HG02884 (cell line): ENCODE measurements around the gene DZIP1.

Source experiments
- ATAC-seq: cut with Tn5 transposase; IDR thresholded peaks from one replicate; pipeline ENCODE4 v1.9.1; 2021; ENCODE audit warnings: mild to moderate bottlenecking, moderate library complexity; ENCODE audit not compliant: unreplicated experiment

The DZIP1 gene

DNA sequence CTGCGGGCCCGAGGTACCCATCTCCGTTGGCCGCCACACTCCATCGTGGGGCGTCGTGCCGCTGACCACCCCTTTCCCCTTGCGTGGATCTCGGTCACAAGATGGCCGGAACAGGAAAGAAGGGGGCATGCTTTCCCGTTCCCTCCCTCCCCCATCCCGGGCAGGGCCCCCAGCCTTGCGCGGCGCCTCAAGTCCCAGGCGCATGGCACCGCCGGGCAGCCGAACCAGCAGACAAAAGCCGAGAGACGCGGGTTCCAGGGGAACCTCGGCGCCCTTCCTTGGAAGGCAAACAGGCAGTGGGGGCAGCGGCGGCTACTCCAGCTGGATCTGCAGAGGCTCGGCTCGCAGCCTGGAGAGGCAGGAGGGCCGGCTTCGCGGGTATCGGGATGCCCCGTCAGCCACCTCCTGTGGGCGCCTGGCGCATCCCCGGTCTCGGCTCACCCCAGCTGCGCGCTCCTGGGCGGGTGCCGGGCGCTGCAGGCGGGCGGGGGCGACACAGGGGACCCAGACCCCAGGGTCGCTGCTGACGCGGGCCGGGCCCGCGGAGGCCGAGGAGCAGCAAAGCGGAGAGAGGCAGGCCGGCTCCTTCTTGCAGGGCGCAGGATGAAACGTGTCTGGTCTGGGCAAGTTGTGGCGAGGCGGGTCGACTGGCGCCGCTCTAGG, 439 bp downstream of the DZIP1 start:
- peak; percentile 29 for ATAC-seq

- ATAC-seq, result peak; percentile 2
These were observed 953 bp downstream of the DZIP1 start for GRCh38 chr13:95643571-95643935.

DNA sequence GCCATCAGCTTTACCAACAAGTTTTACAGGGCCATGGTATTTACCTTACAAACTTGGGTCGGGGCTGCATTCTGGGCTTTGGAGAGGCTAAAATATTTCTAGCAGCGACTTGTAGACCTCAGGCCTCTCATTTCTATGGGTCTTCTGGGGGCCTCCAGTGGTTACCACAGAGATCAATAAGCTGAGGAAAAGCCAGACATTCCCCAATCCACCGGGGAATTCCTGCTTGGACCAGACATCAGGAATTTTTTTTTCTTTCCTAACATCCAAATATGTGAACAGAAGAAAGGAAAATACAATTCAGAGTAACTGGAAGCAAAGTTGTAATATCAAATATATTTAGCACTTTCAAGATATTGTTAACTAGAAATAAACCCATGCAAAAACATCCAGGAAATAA, 1.5 kb downstream of the DZIP1 start:
- no peak for ATAC-seq

DNA sequence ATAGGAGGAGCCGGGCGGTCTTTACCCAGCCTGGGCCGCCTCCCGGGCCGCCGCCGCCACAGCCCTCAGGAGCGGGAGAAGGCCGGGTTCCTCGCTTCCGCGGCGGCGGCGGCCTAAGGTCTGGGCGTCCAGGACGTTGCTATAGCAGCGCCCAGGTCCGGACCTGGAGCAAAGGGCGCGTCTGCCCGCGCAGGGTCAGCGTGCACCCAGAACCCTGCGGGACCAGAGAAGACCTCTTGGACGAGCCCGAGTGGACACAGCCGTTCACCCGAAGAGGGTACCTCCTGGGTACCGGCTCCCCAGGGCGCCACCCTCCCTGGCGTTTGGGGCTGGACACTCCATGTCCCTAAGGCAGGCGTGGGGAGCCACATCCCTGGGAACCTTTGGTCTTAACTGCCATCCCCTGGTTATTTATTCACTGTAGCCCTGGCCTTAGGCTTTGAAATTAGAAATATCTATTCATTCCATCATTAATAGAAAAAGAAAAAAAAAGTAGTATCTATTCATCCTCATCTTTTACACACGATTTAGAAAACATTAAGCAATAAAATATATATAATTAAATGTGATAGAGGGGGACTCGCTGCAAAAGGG, 2.4 kb downstream of the DZIP1 start:
- ATAC-seq, result no peak

DNA sequence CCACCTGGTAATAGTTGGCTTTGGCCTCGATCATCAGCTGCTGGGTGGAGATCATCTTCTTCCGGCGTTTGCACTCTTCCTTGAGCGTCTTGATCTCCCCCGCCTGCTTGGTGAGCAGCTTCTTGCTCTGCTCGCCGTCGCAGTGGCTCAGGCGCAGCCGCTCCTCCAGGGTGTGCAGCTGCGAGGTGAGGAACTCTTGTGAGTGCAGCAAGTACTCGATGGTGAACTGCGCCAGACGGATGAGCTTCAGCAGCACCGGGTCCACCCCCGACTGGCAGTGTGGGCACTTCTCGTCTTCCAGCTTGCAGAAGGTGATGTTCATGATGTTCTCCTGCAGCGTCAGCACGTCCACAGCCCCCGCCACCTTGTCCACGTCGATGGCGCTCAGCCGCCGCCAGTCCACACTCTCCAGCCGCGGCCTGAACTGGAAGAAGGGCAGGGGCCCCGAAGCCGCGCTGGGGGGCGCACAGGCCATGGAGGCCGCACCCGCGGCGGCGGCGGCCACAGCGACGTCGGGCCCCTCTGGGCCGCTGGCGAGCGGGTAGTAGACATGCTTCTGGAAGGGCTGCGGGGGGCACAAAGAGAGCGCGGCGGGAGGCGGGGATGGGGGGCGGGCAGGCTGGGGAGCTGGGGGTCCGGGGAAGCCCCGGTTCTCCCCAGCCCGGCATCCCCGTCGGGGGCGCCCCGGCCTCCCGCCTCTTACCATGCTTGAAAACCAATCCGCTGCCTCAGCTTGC, 3.0 kb downstream of the DZIP1 start:
- no peak for ATAC-seq

- ATAC-seq, result no peak
These were observed 7.7 kb downstream of the DZIP1 start for GRCh38 chr13:95636853-95637252.

DNA sequence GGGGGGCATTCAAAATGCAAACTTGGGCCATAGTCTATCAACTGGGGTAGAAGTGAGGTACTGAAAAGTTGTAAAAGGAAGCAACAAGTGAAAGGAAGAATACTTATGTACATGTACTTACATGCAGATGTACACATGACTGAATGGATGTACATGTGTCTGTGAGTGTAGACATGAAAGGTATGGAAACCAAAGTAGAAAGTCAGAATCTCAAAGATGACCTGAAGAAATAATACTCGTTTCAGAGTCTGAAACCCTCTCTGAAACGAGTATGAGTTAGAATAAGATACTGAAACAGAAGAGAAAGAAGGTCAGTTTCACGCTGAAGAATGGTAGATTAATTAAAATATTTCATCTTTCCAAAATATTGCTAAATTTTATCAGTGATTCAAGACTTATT, 13.9 kb downstream of the DZIP1 start:
- no peak for ATAC-seq

DNA sequence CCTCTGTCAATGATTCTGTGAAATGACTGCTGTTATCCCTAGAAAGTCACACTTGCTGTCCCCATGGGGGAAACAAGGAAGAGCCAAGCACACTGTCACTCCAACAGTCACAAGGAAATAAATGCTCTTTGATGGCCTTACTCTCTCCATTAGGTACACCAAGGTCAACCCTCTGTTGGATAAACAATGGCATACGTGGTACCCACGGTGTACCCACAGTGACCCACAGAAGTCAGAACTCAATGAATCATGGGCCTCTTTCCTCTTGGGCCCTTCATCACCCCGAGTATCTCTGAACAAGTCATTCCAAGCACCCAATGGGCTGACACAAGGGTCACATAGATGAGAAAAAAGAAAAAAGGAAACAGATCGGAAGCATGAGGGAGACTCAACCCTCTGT, 15.4 kb downstream of the DZIP1 start:
- ATAC-seq, result no peak

DNA sequence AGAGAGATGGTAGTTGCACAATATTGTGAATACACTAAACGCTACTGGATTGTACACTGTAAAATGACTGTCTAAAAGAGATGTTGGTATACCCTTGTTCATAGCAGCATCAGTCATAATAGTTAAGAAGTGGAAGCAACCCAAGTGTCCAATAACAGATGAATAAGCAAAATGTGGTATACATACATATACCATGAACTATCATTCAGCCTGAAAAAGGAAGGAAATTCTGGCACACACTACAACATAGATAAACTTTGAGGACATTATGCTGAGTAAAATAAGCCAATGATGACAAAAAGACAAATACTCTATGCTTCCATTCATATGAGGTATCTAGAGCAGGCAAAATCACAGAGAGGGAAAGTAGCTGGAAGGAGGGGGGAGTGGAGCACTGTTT, 16.0 kb downstream of the DZIP1 start:
- no peak for ATAC-seq

DNA sequence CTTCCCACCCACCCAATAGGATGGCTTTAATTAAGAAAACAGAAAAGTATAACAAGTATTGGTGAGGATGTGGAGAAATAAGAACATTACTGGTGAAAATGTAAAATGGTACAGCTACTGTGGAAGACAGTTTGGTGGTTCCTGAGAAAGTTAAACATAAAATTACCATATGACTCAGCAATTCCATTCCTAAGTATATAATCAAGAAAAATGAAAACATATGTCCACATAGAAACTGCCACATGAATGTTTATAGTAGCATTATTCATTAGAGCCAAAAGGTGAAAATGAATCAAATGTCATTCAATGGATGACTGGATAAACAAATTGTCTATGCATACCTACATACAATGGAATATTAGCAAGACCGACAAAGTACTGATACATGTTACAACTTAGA, 16.9 kb downstream of the DZIP1 start:
- ATAC-seq, result no peak

DNA sequence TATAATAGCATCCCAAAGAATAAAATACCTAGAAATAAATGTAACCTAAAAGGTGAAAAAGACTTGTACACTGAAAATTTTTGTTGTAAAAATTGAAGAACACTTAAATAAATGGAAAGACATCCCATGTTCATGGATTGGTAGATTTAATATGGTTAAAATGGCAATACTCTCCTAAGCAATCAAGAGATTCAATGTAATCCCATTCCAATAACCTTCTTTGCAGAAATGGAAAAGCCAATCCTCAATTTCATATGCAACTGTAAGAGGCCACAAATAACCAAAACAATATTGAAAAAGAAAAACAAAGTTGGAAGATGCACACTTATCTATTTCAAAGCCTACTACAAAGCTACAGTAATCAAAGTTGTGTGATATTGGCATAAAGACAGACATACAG, 17.7 kb downstream of the DZIP1 start:
- no peak for ATAC-seq

DNA sequence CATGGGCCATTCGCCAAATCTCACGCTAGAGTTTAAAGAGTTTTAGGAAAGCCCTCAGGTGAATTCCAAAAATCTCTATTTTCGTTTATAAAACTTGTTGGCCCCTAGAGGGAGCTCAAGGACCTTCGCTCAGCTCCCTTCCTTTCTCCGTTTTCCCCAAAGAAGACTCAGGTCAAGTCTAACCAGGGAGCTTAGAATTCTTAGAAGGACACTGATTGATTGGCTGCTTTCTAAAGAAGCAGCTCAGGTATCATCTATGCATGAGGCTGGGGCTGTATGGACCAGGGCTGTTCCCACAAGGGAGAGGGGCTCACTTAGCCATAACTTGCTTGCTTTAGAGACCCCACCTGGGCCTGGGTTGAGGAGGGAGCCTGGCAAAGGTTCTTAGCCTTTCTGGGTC, 20.5 kb downstream of the DZIP1 start:
- peak; percentile 62 for ATAC-seq

DNA sequence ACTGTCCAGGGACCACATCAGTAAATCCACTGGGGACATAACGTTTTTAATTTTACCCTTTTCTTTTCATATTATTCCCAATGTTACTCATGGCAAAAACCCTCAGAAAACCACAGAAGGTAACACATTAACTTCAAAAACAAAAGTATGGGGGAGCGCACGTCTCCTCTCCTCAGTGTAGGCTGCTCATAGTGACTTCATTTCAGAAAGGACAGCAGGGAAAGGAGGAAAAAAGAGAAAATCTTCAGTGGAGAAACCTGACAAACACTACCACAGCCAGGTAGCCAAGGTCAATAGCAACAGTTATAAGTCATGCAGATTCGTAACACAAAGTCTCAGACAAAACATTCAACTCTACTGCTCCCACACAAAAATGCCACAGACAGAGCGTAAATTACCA, 21.4 kb downstream of the DZIP1 start:
- no peak for ATAC-seq

- ATAC-seq, result no peak
These were observed 23.5 kb downstream of the DZIP1 start for GRCh38 chr13:95620825-95621498.

- no peak for ATAC-seq
These were observed 24.3 kb downstream of the DZIP1 start for GRCh38 chr13:95620030-95620824.

GRCh38 chr13:95615539-95615938, 29.0 kb downstream of the DZIP1 start:
- no peak for ATAC-seq

DNA sequence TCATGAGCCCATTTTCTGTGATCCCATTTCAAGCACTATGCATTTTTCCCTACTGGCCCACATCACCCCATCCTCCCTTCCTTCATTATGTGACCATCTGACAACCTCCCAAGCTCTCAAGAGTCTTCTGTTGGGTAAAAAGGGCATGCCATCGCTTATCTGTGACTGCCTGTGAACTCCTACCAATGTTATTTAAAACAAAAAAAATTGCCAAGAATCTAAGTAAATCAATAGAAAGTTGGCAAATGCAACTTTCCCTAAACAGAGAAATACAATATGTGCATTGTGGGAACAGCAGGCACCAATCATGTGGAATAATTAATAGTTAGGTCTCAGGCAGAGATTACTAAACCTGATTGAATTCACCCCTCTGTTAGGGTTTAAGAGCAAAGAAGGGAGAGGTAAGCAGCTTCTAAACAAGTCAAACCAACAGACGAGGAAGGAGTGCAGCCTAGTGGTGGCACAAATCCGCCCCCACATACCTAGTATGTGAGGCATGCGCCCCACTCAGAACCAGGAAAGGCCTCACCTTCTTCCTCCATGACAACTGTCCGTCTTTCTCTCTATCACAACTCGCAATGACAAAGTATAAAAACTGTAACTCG, 29.8 kb downstream of the DZIP1 start:
- no peak for ATAC-seq

- no peak for ATAC-seq
These were observed 35.7 kb downstream of the DZIP1 start for GRCh38 chr13:95608640-95609323.

DNA sequence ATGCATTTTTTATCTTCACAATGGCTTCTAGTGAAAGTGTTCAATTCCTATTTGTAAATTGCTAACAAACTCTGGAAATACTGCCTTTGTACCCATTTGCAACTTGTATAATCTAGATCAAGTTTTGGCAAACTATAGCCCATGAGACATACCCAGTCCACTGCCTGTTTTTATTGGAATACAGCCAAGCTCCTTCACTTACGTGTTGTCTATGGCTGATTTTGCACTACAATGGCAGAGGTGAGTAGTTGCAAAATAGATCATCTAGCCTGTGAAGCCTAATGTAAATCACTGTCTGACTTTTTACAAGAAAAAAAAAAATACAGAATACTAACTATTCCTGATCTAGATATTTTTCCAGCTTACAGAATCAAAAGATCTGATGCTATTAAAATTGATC, 37.1 kb downstream of the DZIP1 start:
- no peak for ATAC-seq
